ENCODE results near the gene LBP. TPM values are rescaled to one million over a fixed set of nuclear protein-coding genes. Genes with fewer than 3 reads are reported as not detected.

Gene LBP
- total and polyA plus RNA-seq, 4 experiments from 2014 or later: not detected

DNA sequence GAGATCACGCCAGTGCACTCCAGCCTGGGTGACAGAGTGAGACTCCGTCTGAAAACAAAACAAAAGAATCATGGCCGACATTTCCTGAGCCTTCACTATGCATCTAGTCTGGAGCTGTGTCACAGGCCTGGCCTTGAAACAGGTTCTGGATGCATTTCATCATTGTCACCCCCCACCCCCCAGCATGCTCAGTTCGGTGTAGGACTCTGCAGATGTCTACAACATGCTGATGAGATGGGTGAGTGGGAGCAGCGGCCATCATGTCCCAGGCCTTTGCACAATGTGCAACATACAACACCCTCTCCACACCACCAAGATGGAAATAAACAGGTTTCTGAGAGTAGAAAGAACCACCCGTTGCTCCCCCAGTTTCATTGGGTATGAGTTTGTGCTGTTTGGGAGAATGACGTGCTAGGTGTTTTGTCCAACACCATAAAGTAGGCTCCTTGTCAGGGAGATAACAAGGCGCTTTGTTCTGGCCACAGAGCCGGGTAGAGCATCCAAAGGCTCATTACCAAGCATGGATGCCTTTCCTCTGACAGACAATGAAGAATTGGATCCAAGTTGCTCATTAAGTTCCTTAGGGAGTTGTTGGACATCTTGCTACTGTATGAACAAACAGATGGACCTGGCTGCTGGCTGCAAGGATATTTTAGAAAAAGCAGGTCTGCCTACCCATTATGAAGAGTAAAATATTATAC is 66.7 kb downstream of the LBP start:
- Mint-ChIP-seq H3K4me3 (peak overlapping the region in 1 of 8 donors; percentile 36), H3K27me3 (no peaks in the 10 kb centered on the region), H3K4me1 (no peaks in the 10 kb centered on the region), H3K9me3 (peaks cover 0 to 4% (median 0%) of the 10 kb centered on the region in 8 donors), H3K27ac (no peak overlapping the region), H3K36me3 (peaks cover 56 to 64% of the 10 kb centered on the region in 2 donors)
- no peaks in the 10 kb centered on the region for H3K4me1 ChIP-seq (ENCODE audit: insufficient read depth, low read length)
- no peaks in the 10 kb centered on the region for H3K27me3 ChIP-seq (ENCODE audit: insufficient read depth, low read length)
- POLR2A ChIA-PET (ENCODE audit: partially characterized antibody): no interaction called here
- no peak overlapping the region for H3K4me3 ChIP-seq (ENCODE audit: low read length in 2 of 2)
- H3K9me3 ChIP-seq (ENCODE audit: control insufficient read depth in 1 of 2, low read length in 2 of 2): no peaks in the 10 kb centered on the region
- intact Hi-C loops (cut with micrococcal nuclease): no loop called here
- no peak for DNase-seq
- CTCF ChIA-PET (ENCODE audit: partially characterized antibody): no interaction called here
- peaks cover 6% of the 10 kb centered on the region for H3K36me3 ChIP-seq (ENCODE audit: insufficient read depth, low read length)
- no peak overlapping the region for H3K27ac ChIP-seq (ENCODE audit: low read depth, low read length)

GRCh38 chr20:38414769-38415450 is 68.6 kb downstream of the LBP start:
- CTCF ChIA-PET (ENCODE audit: partially characterized antibody): no interaction called here
- Mint-ChIP-seq H3K36me3 (peaks cover 69 to 72% of the 10 kb centered on the region in 2 donors), H3K4me1 (no peaks in the 10 kb centered on the region), H3K27me3 (no peaks in the 10 kb centered on the region), H3K4me3 (no peak overlapping the region), H3K9me3 (peaks cover 0 to 4% (median 0%) of the 10 kb centered on the region in 8 donors), H3K27ac (peak overlapping the region in 1 of 7 donors; percentile 67)
- no peaks in the 10 kb centered on the region for H3K9me3 ChIP-seq (ENCODE audit: control insufficient read depth in 1 of 2, low read length in 2 of 2)
- H3K36me3 ChIP-seq (ENCODE audit: insufficient read depth, low read length): peaks cover 16% of the 10 kb centered on the region
- H3K4me1 ChIP-seq (ENCODE audit: insufficient read depth, low read length): no peaks in the 10 kb centered on the region
- no peaks in the 10 kb centered on the region for H3K27me3 ChIP-seq (ENCODE audit: insufficient read depth, low read length)
- H3K27ac ChIP-seq (ENCODE audit: low read depth, low read length): no peak overlapping the region
- DNase-seq: no peak
- intact Hi-C loops (cut with micrococcal nuclease): no loop called here
- H3K4me3 ChIP-seq (ENCODE audit: low read length in 2 of 2): no peak overlapping the region
- POLR2A ChIA-PET (ENCODE audit: partially characterized antibody): no interaction called here

DNA sequence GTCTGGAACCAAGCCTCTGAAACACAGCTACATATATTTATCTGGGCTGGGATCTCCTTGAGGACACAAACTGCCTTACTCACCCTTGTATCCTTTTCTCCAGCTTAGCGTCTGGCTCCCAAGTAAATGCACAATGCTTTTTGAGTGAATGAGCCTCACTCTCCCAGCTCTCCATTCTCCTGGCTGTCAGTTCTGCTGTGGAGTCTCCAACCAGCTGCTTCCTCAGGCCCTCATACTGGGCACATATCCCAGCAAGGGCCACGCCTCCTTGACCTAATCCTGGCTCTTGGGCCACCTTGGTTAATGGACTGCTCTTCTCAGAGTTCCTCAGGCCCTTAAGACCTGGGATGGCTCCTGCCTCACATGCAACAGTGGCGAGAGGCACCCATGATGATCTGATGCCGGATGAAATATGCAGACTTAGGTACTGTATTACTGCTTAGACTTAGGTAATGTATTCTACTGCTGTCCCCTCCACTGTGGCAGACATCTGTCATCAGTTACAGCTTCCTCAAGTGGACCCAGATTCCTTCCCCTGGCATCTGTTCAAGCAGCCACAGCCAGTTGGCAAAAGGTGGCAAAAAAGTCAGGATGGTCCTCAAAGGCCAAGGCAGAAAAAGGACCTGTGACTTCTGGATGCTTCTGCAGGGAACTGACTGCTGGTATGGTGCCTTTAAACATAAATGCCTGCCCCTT is 72.4 kb downstream of the LBP start:
- Histone ChIP-seq H3K36me3 (ENCODE audit: insufficient read depth, low read length) (peaks cover 52% of the 10 kb centered on the region), H3K4me3 (ENCODE audit: low read length in 2 of 2) (no peak overlapping the region), H3K27me3 (ENCODE audit: insufficient read depth, low read length) (no peaks in the 10 kb centered on the region), H3K9me3 (ENCODE audit: control insufficient read depth in 1 of 2, low read length in 2 of 2) (no peaks in the 10 kb centered on the region), H3K4me1 (ENCODE audit: insufficient read depth, low read length) (no peaks in the 10 kb centered on the region), H3K27ac (ENCODE audit: low read depth, low read length) (no peak overlapping the region)
- H3K4me1 Mint-ChIP-seq: peaks cover 0 to 2% (median 0%) of the 10 kb centered on the region in 4 donors
- POLR2A ChIA-PET (ENCODE audit: partially characterized antibody): no interaction called here
- peaks cover 0 to 4% (median 0%) of the 10 kb centered on the region in 8 donors for H3K9me3 Mint-ChIP-seq
- CTCF ChIA-PET (ENCODE audit: partially characterized antibody): interaction anchor here (0.8 to 1.0 kb wide), 2 partner anchors 27 to 197 kb away, joined by 3 read pairs; no protein-coding TSS in a partner anchor
- no peaks in the 10 kb centered on the region for H3K27me3 Mint-ChIP-seq
- no peak overlapping the region for H3K4me3 Mint-ChIP-seq
- no peak for DNase-seq
- intact Hi-C loops (cut with micrococcal nuclease): no loop called here
- peak overlapping the region in 2 of 7 donors; percentile 68 to 89 for H3K27ac Mint-ChIP-seq
- H3K36me3 Mint-ChIP-seq: peaks cover 82 to 85% of the 10 kb centered on the region in 2 donors

- ChIA-PET CTCF (ENCODE audit: partially characterized antibody) (no interaction called here), POLR2A (ENCODE audit: partially characterized antibody) (no interaction called here)
- Histone ChIP-seq H3K4me3 (ENCODE audit: low read length in 2 of 2) (no peak overlapping the region), H3K27me3 (ENCODE audit: insufficient read depth, low read length) (no peaks in the 10 kb centered on the region), H3K9me3 (ENCODE audit: control insufficient read depth in 1 of 2, low read length in 2 of 2) (no peaks in the 10 kb centered on the region), H3K36me3 (ENCODE audit: insufficient read depth, low read length) (peaks cover 67% of the 10 kb centered on the region), H3K27ac (ENCODE audit: low read depth, low read length) (no peak overlapping the region), H3K4me1 (ENCODE audit: insufficient read depth, low read length) (no peaks in the 10 kb centered on the region)
- H3K9me3 Mint-ChIP-seq: peaks cover 0 to 4% (median 0%) of the 10 kb centered on the region in 8 donors
- H3K27me3 Mint-ChIP-seq: no peaks in the 10 kb centered on the region
- peaks cover 1 to 5% (median 4%) of the 10 kb centered on the region in 4 donors for H3K4me1 Mint-ChIP-seq
- intact Hi-C loops (cut with micrococcal nuclease): no loop called here
- no peak for DNase-seq
- peak overlapping the region in 2 of 7 donors; percentile 3 to 58 for H3K27ac Mint-ChIP-seq
- no peak overlapping the region for H3K4me3 Mint-ChIP-seq
- H3K36me3 Mint-ChIP-seq: peaks cover 75 to 88% of the 10 kb centered on the region in 2 donors
Measured at GRCh38 chr20:38420388-38421085, 74.3 kb downstream of the LBP start.

DNA sequence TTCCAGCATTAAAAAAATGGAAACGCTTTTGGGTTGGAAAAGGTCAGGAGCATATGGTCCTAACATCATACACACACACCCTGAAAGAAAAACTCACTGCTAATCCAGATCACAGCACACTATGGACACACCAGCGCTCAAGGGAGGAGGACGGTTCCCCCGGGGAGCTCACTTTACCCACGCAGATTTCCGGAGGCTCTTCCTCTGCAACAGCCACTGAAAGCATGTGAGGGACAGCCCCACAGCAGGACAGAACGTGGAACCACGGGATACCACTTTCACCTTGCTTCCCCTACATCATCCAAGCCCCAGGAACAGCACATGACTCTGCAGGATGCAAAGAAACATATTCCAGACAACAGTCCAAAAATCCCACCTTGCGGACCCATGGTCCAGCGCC is 75.6 kb downstream of the LBP start:
- POLR2A ChIA-PET (ENCODE audit: partially characterized antibody): no interaction called here
- intact Hi-C loops (cut with micrococcal nuclease): no loop called here

GRCh38 chr20:38423541-38423940 is 77.3 kb downstream of the LBP start:
- ChIA-PET CTCF (ENCODE audit: partially characterized antibody) (no interaction called here), POLR2A (ENCODE audit: partially characterized antibody) (no interaction called here)
- H3K27ac Mint-ChIP-seq: peak overlapping the region in 1 of 7 donors; percentile 76
- H3K36me3 Mint-ChIP-seq: peaks cover 75 to 96% of the 10 kb centered on the region in 2 donors
- peaks cover 11 to 26% (median 16%) of the 10 kb centered on the region in 4 donors for H3K4me1 Mint-ChIP-seq
- Histone ChIP-seq H3K9me3 (ENCODE audit: control insufficient read depth in 1 of 2, low read length in 2 of 2) (no peaks in the 10 kb centered on the region), H3K27ac (ENCODE audit: low read depth, low read length) (no peak overlapping the region), H3K4me3 (ENCODE audit: low read length in 2 of 2) (no peak overlapping the region), H3K27me3 (ENCODE audit: insufficient read depth, low read length) (no peaks in the 10 kb centered on the region), H3K36me3 (ENCODE audit: insufficient read depth, low read length) (peaks cover 91% of the 10 kb centered on the region), H3K4me1 (ENCODE audit: insufficient read depth, low read length) (no peaks in the 10 kb centered on the region)
- DNase-seq: no peak
- no peaks in the 10 kb centered on the region for H3K27me3 Mint-ChIP-seq
- H3K9me3 Mint-ChIP-seq: no peaks in the 10 kb centered on the region
- H3K4me3 Mint-ChIP-seq: peak overlapping the region in 1 of 8 donors; percentile 1
- intact Hi-C loops (cut with micrococcal nuclease): no loop called here

More for the DNA sequence above, 75.6 kb downstream of the LBP start:
- Mint-ChIP-seq H3K27me3 (no peaks in the 10 kb centered on the region), H3K4me1 (peaks cover 6 to 13% (median 6%) of the 10 kb centered on the region in 4 donors), H3K4me3 (no peak overlapping the region), H3K9me3 (peaks cover 0 to 4% (median 0%) of the 10 kb centered on the region in 8 donors), H3K36me3 (peaks cover 73 to 88% of the 10 kb centered on the region in 2 donors), H3K27ac (peak overlapping the region in 3 of 7 donors; percentile 3 to 63 (median 55))
- Histone ChIP-seq H3K27me3 (ENCODE audit: insufficient read depth, low read length) (no peaks in the 10 kb centered on the region), H3K4me1 (ENCODE audit: insufficient read depth, low read length) (no peaks in the 10 kb centered on the region), H3K36me3 (ENCODE audit: insufficient read depth, low read length) (peaks cover 78% of the 10 kb centered on the region), H3K27ac (ENCODE audit: low read depth, low read length) (no peak overlapping the region), H3K9me3 (ENCODE audit: control insufficient read depth in 1 of 2, low read length in 2 of 2) (no peaks in the 10 kb centered on the region), H3K4me3 (ENCODE audit: low read length in 2 of 2) (no peak overlapping the region)
- no peak for DNase-seq
- CTCF ChIA-PET (ENCODE audit: partially characterized antibody): no interaction called here

Measured in CD4-positive, alpha-beta memory T cell (primary cell).